SW 1271 (cell line): ENCODE measurements around the gene DNMBP.
"Not testable (repeated sequence)": the region's sequence is repeated elsewhere in the genome, so short reads cannot be mapped to it uniquely, and the experiment has no call there.

Source experiments
- DNase-seq, 2 experiments: peaks; one replicate each; lab custom pipeline; 2025; lab: John Stamatoyannopoulos, UW

DNMBP gene

GRCh38 chr10:99913831-99914235 is 95.9 kb downstream of the DNMBP start:
- DNase-seq: no peak

- DNase-seq: no peak
Observed at GRCh38 chr10:99912041-99912440, 97.7 kb downstream of the DNMBP start.

GRCh38 chr10:99908512-99908911 is 101.2 kb downstream of the DNMBP start:
- DNase-seq: no peak

DNA sequence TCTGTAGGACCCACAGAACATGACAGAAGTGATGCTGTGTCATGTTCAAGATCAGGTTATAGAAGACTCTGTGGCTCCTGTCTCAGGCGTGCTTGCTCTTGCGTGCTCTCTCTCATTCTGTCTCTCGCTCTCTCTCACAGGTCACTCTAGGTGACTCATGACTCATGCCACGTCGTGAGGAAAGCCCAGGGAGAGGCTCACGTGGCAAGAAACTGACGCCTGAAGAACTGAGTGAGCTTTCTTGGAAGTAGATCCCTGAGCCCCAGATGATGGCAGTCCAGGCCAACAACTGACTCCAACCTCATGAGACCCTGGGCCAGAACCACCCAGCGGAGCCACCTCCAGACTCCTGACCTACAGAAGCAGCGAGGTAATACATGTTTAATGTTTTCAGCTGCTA is 103.3 kb downstream of the DNMBP start:
- peak; percentile 57 to 72 for DNase-seq

GRCh38 chr10:99905971-99906370 is 103.8 kb downstream of the DNMBP start:
- DNase-seq: no peak

DNA sequence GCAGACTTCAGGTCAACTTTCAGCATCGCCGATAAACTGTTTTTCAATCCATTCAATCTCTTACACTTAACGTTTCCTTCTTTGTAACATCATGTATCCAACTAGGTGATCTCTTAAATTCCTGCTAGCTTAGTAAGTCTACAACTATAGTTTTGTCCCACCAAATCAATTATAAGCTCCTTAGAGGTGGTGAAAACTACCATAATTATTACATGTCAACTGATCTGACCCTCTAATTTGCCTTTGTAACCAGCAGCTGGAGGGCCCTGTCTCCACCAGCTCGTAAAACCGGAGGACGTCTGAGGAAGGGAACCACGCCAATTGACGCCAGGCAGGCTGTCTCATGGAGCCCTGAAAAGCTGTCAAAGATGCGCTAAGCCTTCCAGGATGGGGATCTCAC is 113.9 kb downstream of the DNMBP start:
- DNase-seq: no peak

GRCh38 chr10:99895066-99895465 is 114.7 kb downstream of the DNMBP start:
- DNase-seq: not testable (repeated sequence)

DNA sequence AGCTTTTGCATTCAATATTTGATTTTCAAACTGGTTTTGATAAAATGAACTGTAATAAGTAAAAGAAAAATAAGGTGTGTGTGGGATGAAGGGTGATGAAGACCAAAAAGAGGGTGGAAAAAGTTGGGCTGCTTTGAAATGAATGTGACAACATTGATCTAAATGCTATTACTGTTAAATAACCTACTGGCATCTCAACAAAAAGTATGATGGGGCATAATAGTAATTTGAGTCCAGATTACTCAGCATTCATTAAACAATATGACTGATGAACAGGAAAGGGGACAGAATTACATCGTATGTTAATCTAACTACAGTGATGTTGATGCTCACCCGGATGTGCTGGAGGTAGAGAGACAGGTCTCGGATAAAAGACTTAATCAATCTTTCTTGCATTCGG is 115.1 kb downstream of the DNMBP start:
- no peak for DNase-seq

GRCh38 chr10:99888622-99889021 is 121.1 kb downstream of the DNMBP start:
- no peak for DNase-seq

GRCh38 chr10:99883523-99883922 is 126.2 kb downstream of the DNMBP start:
- DNase-seq: no peak

DNA sequence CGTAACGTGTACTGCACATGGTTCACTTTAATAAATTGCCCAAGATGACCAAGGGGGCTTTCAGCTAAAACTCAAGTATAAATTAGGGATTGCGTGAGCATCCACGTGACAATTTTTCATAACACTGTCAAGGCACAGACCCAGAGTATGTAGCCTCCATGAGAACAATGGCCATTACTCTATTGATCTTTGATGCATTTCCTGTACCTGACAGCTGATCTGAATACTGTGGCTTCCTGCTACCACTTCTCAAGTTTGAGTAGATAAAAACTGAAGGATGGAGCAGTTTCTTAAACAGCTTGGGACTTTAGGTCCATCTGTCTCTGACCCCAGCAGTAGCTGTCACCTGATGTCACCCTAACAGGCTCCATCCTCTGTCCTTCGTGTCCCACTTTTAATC is 128.4 kb downstream of the DNMBP start:
- no peak for DNase-seq

DNA sequence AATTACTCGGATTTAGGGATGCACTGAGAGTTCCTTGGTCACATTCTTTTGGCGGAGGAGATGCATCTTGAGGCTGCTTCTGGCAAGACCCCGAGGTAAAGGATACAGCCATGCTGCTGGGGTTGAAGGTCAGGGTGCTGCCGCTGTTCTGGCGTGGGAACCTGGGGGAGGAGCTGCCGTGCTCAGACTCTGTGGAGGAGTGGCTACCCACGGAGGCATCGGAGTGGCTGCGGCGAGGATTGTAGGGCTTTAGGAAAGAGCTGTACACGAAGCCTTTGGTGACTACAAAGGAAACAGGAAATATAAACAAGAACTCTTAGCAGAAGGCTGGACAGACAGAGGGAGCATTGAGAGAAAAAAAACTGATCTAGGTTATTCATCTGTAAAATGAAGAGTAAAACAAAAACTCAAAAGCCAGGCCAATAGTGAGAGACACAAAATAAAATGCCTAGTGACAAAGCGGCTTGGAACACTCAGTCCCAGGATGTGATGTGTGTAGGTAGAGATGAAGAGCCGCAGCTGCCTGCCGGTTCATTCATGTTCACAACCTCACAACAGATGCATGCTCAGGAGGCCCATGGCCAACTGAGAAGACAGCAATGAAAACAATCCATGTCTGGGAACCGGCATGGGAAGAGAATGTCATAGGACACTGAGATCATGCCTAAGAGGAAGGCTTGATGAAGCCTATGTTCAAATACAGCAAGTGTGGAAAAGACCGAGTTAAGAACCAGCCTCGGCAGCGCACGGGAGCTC is 129.5 kb downstream of the DNMBP start:
- no peak for DNase-seq

- no peak for DNase-seq
Observed at GRCh38 chr10:99875473-99875872, 134.3 kb downstream of the DNMBP start.

DNA sequence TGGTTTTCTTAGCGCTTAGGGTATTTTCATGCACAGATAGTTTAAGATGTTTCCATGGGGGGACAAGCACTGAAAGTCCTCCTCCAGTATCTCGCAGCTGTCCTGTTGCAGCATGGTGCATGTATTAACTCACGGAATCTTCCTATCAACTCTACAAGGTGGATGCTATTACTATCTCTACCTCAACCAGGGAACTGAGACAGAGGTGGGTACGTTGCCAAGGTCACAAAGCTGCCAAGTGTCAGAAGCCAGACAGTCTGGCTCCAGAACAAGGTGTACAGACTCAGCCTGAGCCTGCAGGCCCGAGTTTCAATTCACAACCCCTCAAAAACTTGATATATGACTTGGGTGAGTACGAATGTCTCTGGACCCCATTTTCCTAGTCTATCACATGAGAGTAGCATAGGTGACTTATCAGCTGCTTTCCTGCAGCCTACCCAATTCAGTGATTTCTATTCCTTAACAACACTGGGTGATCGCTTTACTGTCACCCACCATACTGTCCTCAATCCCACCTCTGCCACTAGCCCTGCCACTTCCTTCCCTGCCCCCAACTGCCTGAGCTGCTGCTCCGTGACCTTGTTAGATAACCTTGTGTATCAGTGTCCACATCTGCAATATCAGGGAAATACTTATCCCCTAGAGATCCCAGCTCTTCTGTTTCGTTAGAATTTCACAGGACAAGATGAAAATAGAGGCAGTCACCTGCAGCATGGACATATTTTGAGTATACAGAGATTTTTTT is 135.2 kb downstream of the DNMBP start:
- no peak for DNase-seq

- no peak for DNase-seq
Observed at GRCh38 chr10:99873846-99874245, 135.9 kb downstream of the DNMBP start.

- DNase-seq: no peak
Observed at GRCh38 chr10:99872367-99873162, 137.2 kb downstream of the DNMBP start.

- no peak for DNase-seq
Observed at GRCh38 chr10:99870123-99870730, 139.5 kb downstream of the DNMBP start.

GRCh38 chr10:99869581-99870122 is 140.1 kb downstream of the DNMBP start:
- DNase-seq: no peak

DNA sequence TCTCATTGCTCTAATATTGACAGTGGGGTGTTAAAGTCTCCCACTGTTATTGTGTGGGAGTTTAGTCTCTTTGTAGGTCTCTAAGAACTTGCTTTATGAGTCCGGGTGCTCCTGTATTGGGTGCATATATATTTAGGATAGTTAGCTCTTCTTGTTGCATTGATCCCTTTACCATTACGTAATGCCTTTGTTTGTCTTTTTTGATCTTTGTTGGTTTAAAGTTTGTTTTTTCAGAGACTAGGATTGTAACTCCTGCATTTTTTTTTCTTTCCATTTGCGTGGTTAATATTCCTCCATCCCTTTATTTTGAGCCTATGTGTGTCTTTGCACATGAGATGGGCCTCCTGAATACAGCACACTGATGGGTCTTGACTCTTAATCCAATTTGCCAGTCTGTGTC is 142.5 kb downstream of the DNMBP start:
- not testable (repeated sequence) for DNase-seq

DNA sequence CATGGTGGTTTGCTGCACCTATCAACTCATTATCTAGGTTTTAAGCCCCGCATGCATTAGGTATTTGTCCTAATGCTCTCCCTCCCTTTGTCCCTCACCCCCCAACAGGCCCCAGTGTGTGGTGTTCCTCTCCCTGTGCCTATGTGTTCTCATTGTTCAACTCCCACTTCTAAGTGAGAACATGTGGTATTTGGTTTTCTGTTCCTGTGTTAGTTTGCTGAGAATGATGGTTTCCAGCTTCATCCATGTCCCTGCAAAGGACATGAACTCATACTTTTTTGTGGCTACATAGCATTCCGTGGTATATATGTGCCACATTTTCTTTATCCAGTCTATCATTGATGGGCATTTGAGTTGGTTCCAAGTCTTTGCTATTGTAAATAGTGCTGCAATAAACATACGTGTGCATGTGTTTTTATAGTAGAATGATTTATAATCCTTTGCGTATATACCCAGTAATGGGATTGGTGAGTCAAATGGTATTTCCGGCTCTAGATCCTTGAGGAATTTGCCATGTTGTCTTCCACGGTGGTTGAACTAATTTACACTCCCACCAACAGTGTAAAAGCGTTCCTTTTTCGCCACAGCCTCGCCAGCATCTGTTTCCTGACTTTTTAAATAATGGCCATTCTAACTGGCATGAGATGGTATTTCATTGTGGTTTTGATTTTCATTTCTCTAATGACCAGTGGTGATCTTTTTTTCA is 146.1 kb downstream of the DNMBP start:
- not testable (repeated sequence) for DNase-seq

- DNase-seq: no peak
Observed at GRCh38 chr10:99860466-99860865, 149.3 kb downstream of the DNMBP start.
